Cardiac fibroblast (primary cell): Measurements from ENCODE around the gene BCAR3.
A peak's percentile ranks its signal among the peaks of the same experiment; 100 is the strongest.

Experiments
- DNase-seq, 2 donors: peaks; one replicate each; pipeline versions ENCODE4 v3.0.0 to v3.0.0-alpha.2; 2010; ENCODE audit warnings: low read depth in 2 of 2
- H3K4me3 ChIP-seq, 2 donors: replicated peaks in 1 of 2; 1 replicate in 1 of 2; 2 replicates in 1 of 2; pipeline ENCODE4 v1.5.1; 2011; ENCODE audit warnings: low read depth in 2 of 2, low read length in 2 of 2, mild to moderate bottlenecking in 2 of 2, moderate library complexity in 1 of 2
- CTCF ChIP-seq: IDR thresholded peaks from one replicate; pipeline ENCODE4 v1.5.1; 2011; ENCODE audit warnings: low read depth, mild to moderate bottlenecking, low read length, inconsistent platforms

BCAR3 gene

DNA sequence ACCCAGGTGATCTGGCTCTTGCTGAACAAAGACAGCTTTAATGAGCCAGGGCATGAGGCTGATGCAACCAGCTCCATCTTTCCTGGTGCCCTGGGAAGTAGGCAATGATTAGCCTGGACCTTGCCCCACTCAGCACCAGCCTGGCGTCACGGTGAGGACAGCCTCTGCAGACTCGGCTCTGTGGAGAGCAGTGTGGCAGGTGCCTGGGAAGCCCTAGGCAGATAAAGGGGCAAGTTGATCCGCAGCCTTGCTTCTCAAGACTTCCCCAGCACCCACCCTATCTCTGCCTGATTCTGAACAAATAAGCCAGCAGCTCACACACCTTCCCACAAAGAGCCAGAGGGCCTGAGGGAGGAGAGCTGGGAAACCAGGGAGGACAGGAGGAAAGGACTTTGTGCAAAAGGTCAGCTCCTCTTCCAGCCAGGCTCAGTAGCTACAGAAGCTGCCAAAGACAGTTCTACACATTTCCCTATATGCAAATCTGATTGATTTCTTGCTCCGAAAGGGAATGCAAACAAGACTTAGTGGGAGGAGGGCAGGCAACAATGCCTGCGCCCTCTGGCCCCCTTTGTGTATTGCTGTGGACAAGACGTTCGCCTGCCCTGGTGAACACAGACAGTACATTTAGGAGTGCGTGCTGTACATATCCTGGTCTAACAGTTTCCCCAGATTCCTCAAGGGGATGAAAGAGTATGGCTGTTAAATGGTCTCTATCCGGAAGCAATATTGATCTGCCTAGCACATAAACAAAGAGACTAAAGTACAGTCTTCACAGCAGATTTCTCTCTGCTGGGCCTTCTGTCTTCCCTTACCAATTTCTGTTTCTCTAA is 63.8 kb downstream of the BCAR3 start:
- H3K4me3 ChIP-seq: no peak overlapping the region
- TF ChIP-seq CTCF: no peak
- no peak for DNase-seq

- no peak for TF ChIP-seq CTCF
- no peak overlapping the region for H3K4me3 ChIP-seq
Observed at GRCh38 chr1:93616996-93617669, 64.5 kb downstream of the BCAR3 start.

DNA sequence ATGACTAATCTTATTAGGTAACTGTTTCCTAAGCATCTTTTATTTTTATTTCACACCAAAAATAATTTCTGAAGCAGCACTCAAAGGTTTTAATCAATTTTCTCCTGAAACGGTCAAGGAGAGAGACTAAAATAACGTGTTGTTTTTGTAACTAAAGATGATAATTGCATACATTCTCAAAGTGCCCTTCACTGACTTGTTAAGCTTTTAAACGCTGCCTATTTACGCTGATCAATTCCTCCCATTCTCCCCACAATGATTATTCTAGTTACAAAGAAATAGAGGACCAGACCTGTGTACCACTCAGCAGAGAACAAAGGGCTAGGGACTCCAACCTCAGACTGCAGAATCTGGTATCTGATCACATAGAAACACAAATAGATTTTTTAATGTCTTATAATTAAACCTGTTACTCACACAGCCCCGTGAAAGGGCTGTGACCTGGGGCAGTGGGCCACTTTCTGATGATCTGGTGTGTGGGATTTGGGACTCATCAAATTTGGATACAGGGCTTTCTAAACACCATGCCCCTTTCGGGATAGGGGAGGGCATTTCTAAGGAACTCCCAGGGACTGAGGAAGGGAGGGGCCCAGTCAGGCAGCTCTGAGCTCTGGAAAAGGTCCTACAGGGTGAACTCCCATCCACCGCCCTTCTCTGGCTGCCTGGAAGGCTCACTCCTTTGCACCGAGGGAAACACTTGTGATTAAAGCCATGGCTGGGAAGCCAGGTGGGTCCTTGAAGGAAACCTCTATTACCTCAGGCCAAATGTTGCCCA is 65.2 kb downstream of the BCAR3 start:
- no peak for TF ChIP-seq CTCF
- DNase-seq: peak in 1 of 2 donors; percentile 48
- H3K4me3 ChIP-seq: no peak overlapping the region

More at GRCh38 chr1:93616996-93617669, 64.5 kb downstream of the BCAR3 start:
- peak; percentile 43 to 80 for DNase-seq

- no peak overlapping the region for H3K4me3 ChIP-seq
- DNase-seq: peak; percentile 59 to 85
- no peak for TF ChIP-seq CTCF
Observed at GRCh38 chr1:93615582-93616150, 66.0 kb downstream of the BCAR3 start.

GRCh38 chr1:93614986-93615581 is 66.6 kb downstream of the BCAR3 start:
- no peak overlapping the region for H3K4me3 ChIP-seq
- peak; percentile 86 to 90 for DNase-seq
- TF ChIP-seq CTCF: no peak

DNA sequence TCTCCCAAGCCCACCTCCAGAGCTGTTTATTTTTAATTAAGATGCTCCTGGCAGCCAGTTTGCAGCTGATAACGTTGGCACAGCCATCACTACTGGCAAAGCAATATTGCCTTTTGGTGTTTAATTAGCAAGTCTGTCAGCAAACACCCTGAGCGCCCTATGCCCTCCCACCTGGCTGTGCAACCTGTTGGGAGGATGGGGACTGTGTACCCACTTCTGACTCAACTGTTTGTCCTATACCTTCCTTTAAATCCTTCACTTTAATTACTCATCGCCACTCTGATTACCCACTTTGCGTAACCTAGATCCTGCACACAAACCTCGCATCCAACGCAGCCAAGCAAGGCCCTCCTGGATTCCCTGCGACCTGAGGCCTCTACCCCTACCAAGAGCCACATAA is 67.1 kb downstream of the BCAR3 start:
- no peak overlapping the region for H3K4me3 ChIP-seq
- no peak for TF ChIP-seq CTCF
- DNase-seq: no peak
